Tibial nerve (tissue), 4 donors: Measurements from ENCODE around the gene GUCY1A1. TPM values are rescaled to one million over a fixed set of nuclear protein-coding genes. Genes with fewer than 3 reads are reported as not detected.

ENCODE experiments used
- DNase-seq, 2 donors: peaks; one replicate each; pipeline ENCODE4 v3.0.0-alpha.2; 2019; ENCODE audit warnings: low spot score in 2 of 2
- H3K27ac ChIP-seq, 4 donors: fragments of 200-600 bp; sonication (generic) in 3 of 4; one replicate each; pipeline ENCODE4 v1.5.1; 2017 to 2019; ENCODE audit warnings: mild to moderate bottlenecking in 1 of 4
- H3K27me3 ChIP-seq, 2 donors: fragments of 200-600 bp; sonication (generic) in 1 of 2; one replicate each; pipeline versions ENCODE4 v1.5.1 to v1.6.0; 2017 to 2019
- H3K36me3 ChIP-seq, 3 donors: fragments of 200-600 bp; sonication (generic); one replicate each; pipeline ENCODE4 v1.5.1; 2018 to 2019
- H3K4me1 ChIP-seq, 4 donors: fragments of 200-600 bp; sonication (generic) in 3 of 4; one replicate each; pipeline ENCODE4 v1.5.1; 2017 to 2019
- H3K4me3 ChIP-seq, 4 donors: fragments of 200-600 bp; sonication (generic) in 3 of 4; one replicate each; pipeline ENCODE4 v1.5.1; 2017 to 2019; ENCODE audit warnings: mild to moderate bottlenecking in 1 of 4, moderate library complexity in 1 of 4
- H3K9me3 ChIP-seq, 4 donors: fragments of 200-600 bp; sonication (generic) in 3 of 4; one replicate each; pipeline ENCODE4 v1.5.1; 2017 to 2019
- EP300 ChIP-seq, 2 donors: sonication (generic); formaldehyde crosslinking; IDR thresholded peaks; one replicate each; pipeline ENCODE4 v1.6.1; 2017; ENCODE audit warnings: antibody characterized with exemption in 2 of 2, mild to moderate bottlenecking in 1 of 2
- POLR2A ChIP-seq, 2 donors: fragments of 450-650 bp; IDR thresholded peaks; one replicate each; pipeline ENCODE4 v1.6.1; 2017; ENCODE audit warnings: antibody characterized with exemption in 2 of 2, mild to moderate bottlenecking in 2 of 2, moderate library complexity in 2 of 2
- WGBS, 2 donors: methylation state at CpG; one replicate each; pipeline ENCODE4 v1.1.5; 2018; 5-methylcytosine and 5-hydroxymethylcytosine counted together
- total RNA-seq, 4 donors: library from RNA; depleted of rRNA; stranded (reverse); fragments of >200 nt; gene quantifications; one replicate each; pipeline ENCODE4 v1.1.0, GENCODE V29; 2016
- TF ChIP-seq, protein P1 (sequence below), 5 experiments: fragments of 200-600 bp in 3 of 5; fragments of 450-650 bp in 2 of 5; sonication (generic) in 3 of 5; IDR thresholded peaks; one replicate each; pipeline ENCODE4 v1.5.1; 2016 to 2019; ENCODE audit warnings: antibody characterized with exemption in 5 of 5, mild to moderate bottlenecking in 3 of 5, moderate library complexity in 2 of 5

The GUCY1A1 gene
- total RNA-seq, 4 donors from 2014 or later = 6.7 to 20.3 (median 9.3) TPM

DNA sequence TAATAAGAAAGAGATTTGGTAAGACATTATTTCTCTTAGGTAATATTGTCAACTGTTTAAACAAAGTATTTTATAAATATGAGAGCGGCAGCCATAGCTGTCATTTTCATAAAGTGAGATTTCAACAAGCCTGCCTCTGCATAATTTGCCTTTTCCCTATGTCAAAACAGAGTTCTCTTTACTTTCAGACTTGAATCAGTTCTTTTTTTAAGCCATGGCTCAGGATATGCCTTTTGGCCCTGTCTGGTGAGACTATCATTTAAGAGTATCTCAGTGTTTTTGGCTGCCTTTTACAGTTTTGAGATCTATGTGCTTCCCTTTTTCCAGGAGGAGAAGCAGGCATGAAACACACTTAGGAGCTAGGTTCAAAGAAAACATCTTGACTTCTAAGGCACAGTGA is 7.5 kb upstream of the GUCY1A1 start:
- Histone ChIP-seq H3K27me3 (no peaks in the 10 kb centered on the region), H3K4me1 (no peaks in the 10 kb centered on the region), H3K36me3 (no peaks in the 10 kb centered on the region), H3K27ac (no peak overlapping the region), H3K4me3 (no peak overlapping the region), H3K9me3 (no peaks in the 10 kb centered on the region)
- no peak for TF ChIP-seq POLR2A (IDR thresholded peaks at IDR 0.05)
- no peak for TF ChIP-seq EP300 (IDR thresholded peaks at IDR 0.05)
- TF ChIP-seq, protein P1, sequence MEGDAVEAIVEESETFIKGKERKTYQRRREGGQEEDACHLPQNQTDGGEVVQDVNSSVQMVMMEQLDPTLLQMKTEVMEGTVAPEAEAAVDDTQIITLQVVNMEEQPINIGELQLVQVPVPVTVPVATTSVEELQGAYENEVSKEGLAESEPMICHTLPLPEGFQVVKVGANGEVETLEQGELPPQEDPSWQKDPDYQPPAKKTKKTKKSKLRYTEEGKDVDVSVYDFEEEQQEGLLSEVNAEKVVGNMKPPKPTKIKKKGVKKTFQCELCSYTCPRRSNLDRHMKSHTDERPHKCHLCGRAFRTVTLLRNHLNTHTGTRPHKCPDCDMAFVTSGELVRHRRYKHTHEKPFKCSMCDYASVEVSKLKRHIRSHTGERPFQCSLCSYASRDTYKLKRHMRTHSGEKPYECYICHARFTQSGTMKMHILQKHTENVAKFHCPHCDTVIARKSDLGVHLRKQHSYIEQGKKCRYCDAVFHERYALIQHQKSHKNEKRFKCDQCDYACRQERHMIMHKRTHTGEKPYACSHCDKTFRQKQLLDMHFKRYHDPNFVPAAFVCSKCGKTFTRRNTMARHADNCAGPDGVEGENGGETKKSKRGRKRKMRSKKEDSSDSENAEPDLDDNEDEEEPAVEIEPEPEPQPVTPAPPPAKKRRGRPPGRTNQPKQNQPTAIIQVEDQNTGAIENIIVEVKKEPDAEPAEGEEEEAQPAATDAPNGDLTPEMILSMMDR (IDR thresholded peaks at IDR 0.05) = no peak
- DNase-seq = no peak
- 87 to 96% methylated on average over 1 of the region's 1 CpG for WGBS, 2 donors

GRCh38 chr4:155660436-155660835 is 6.2 kb upstream of the GUCY1A1 start:
- Histone ChIP-seq H3K36me3 (no peaks in the 10 kb centered on the region), H3K27me3 (no peaks in the 10 kb centered on the region), H3K4me1 (no peaks in the 10 kb centered on the region), H3K27ac (no peak overlapping the region), H3K9me3 (no peaks in the 10 kb centered on the region), H3K4me3 (no peak overlapping the region)
- no peak for DNase-seq
- 79 to 85% methylated on average over 2 of the region's 2 CpGs for WGBS, 2 donors
- TF ChIP-seq EP300 (IDR thresholded peaks at IDR 0.05) (no peak), POLR2A (IDR thresholded peaks at IDR 0.05) (no peak)
- TF ChIP-seq, protein P1 (IDR thresholded peaks at IDR 0.05) = no peak

DNA sequence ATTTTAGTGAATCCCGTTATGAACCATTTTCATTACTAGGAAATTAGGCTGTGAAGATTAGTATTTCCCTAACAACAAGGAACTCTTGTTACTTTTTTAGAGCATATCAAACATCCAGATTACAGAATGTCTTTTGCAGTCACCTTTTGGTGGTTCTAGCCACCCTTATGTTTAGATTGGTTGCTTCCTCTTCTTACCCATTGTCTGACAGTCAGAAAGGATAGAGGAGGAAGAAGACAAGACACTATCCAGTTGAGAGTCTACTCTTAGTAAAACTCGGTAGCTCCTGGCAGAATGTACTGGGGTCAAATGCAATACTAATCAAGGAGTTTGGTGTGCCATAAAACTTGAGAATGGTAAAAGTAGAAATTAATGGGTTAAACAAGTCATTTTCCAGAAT is 1.6 kb upstream of the GUCY1A1 start:
- whole genome bisulfite sequencing, 2 donors = 85 to 87% methylated on average over 2 of the region's 2 CpGs
- H3K4me3 ChIP-seq = no peak overlapping the region
- TF ChIP-seq POLR2A (IDR thresholded peaks at IDR 0.05) (no peak), EP300 (IDR thresholded peaks at IDR 0.05) (no peak)
- TF ChIP-seq, protein P1 (IDR thresholded peaks at IDR 0.05) = no peak
- H3K9me3 ChIP-seq = no peaks in the 10 kb centered on the region
- no peak overlapping the region for H3K27ac ChIP-seq
- DNase-seq = no peak
- peaks cover 0 to 15% of the 10 kb centered on the region in 2 donors for H3K27me3 ChIP-seq
- peaks cover 0 to 17% (median 0%) of the 10 kb centered on the region in 4 donors for H3K4me1 ChIP-seq
- H3K36me3 ChIP-seq = no peaks in the 10 kb centered on the region

DNA sequence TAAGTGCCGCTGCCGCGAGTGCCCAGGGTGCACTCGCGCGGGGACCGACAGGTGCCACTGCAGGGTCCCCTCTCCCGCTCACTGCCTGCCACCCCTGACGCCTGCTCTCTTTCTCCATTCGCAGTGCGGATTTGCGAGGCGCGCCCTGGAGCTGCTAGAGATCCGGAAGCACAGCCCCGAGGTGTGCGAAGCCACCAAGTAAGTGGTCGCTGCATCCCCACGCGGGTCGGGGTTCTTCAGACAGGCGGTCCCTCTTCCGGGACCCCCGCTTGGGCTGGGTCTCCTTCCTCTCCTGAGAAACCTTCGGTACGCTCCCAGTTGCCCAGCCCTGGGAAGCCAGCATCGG is 547 bp downstream of the GUCY1A1 start:
- H3K4me3 ChIP-seq = peak overlapping the region; percentile 43 to 66 (median 48)
- no peaks in the 10 kb centered on the region for H3K36me3 ChIP-seq
- TF ChIP-seq, protein P1 (IDR thresholded peaks at IDR 0.05) = no peak
- TF ChIP-seq POLR2A (IDR thresholded peaks at IDR 0.05) (no peak), EP300 (IDR thresholded peaks at IDR 0.05) (no peak)
- H3K9me3 ChIP-seq = no peaks in the 10 kb centered on the region
- H3K27me3 ChIP-seq = peaks cover 0 to 15% of the 10 kb centered on the region in 2 donors
- WGBS, 2 donors = 1 to 5% methylated on average over 19 to 25 of the region's 27 CpGs
- DNase-seq = no peak
- H3K4me1 ChIP-seq = peaks cover 0 to 17% (median 0%) of the 10 kb centered on the region in 4 donors
- peak overlapping the region; percentile 41 to 74 (median 48) for H3K27ac ChIP-seq

GRCh38 chr4:155667568-155668511 is 1.2 kb downstream of the GUCY1A1 start:
- Histone ChIP-seq H3K36me3 (no peaks in the 10 kb centered on the region), H3K4me3 (peak overlapping the region; percentile 43 to 66 (median 48)), H3K9me3 (no peaks in the 10 kb centered on the region), H3K27me3 (peaks cover 0 to 15% of the 10 kb centered on the region in 2 donors), H3K4me1 (peaks cover 0 to 17% (median 0%) of the 10 kb centered on the region in 4 donors), H3K27ac (peak overlapping the region; percentile 41 to 74 (median 48))
- TF ChIP-seq, protein P1 (IDR thresholded peaks at IDR 0.05) = no peak
- TF ChIP-seq POLR2A (IDR thresholded peaks at IDR 0.05) (no peak), EP300 (IDR thresholded peaks at IDR 0.05) (peak in 1 of 2 donors; percentile 36)
- 1 to 2% methylated on average over 42 to 46 of the region's 71 CpGs for WGBS, 2 donors
- no peak for DNase-seq
